ENCODE results near the gene PHC2.

Gene PHC2

DNA sequence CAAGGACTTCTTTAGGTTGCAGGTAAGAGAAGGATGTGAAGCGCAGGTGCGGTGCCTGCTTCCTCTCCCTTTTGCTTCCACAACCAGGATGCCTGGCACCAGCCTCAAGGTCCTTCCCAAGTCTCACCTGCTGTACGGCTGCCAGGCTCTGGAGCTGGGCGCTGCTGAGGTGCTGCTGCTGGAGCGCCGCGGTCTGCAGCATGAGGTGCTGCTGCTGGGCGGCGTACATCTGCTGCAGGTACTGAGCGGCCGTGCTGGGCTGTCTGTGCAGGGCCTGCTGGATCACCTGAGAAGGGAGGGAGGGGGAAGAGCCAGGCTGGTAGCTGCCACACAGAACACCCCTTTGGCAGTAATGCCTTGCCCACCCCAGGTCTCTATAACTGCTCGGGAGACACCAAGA, 58.7 kb downstream of the PHC2 start:
- no peak overlapping the region for H2AFZ ChIP-seq (ENCODE audit: low read length)
- no peak overlapping the region for H3K4me3 ChIP-seq (ENCODE audit: low read depth, low read length, poor library complexity, severe bottlenecking)
- H3K9me2 ChIP-seq (ENCODE audit: low read depth, low read length), result no peaks in the 10 kb centered on the region
- H3K36me3 ChIP-seq (ENCODE audit: insufficient read depth, low read length), result no peaks in the 10 kb centered on the region
- H3K79me2 ChIP-seq (ENCODE audit: insufficient read depth, low read length), result no peaks in the 10 kb centered on the region
- 0 out of 2 replicates have a peak, but pooled peaks cover 4% of the 10 kb centered on the region for H3K27me3 ChIP-seq (ENCODE audit: insufficient read depth, low read length)
- no peaks in the 10 kb centered on the region for H4K20me1 ChIP-seq (ENCODE audit: insufficient read depth, low read length)
- no peak overlapping the region for H3K9ac ChIP-seq (ENCODE audit: low read length)
- no peak for TF ChIP-seq CTCF (IDR thresholded peaks at IDR 0.05; ENCODE audit: low read length)
- no peak for TF ChIP-seq EZH2 (IDR thresholded peaks at IDR 0.05; ENCODE audit: borderline replicate concordance, low read length)
- no peaks in the 10 kb centered on the region for H3K4me1 ChIP-seq (ENCODE audit: insufficient read depth, low read length, severe bottlenecking)
- H3K9me3 ChIP-seq (ENCODE audit: low read length), result no peaks in the 10 kb centered on the region
- no peak overlapping the region for H3K27ac ChIP-seq (ENCODE audit: low read depth, low read length, poor library complexity, severe bottlenecking)
- H3K4me2 ChIP-seq (ENCODE audit: low read length), result no peak overlapping the region
- no peaks in the 10 kb centered on the region for H3F3A ChIP-seq (ENCODE audit: insufficient read depth, low read length)

GRCh38 chr1:33371334-33371733, 59.6 kb downstream of the PHC2 start:
- Histone ChIP-seq H3K9me3 (ENCODE audit: low read length) (no peaks in the 10 kb centered on the region), H3F3A (ENCODE audit: insufficient read depth, low read length) (no peaks in the 10 kb centered on the region), H3K36me3 (ENCODE audit: insufficient read depth, low read length) (no peaks in the 10 kb centered on the region), H3K79me2 (ENCODE audit: insufficient read depth, low read length) (no peaks in the 10 kb centered on the region), H3K9ac (ENCODE audit: low read length) (no peak overlapping the region), H3K4me1 (ENCODE audit: insufficient read depth, low read length, severe bottlenecking) (no peaks in the 10 kb centered on the region), H3K4me3 (ENCODE audit: low read depth, low read length, poor library complexity, severe bottlenecking) (no peak overlapping the region), H4K20me1 (ENCODE audit: insufficient read depth, low read length) (no peaks in the 10 kb centered on the region), H3K4me2 (ENCODE audit: low read length) (no peak overlapping the region), H3K27ac (ENCODE audit: low read depth, low read length, poor library complexity, severe bottlenecking) (no peak overlapping the region), H2AFZ (ENCODE audit: low read length) (no peak overlapping the region), H3K27me3 (ENCODE audit: insufficient read depth, low read length) (0 out of 2 replicates have a peak, but pooled peaks cover 4% of the 10 kb centered on the region), H3K9me2 (ENCODE audit: low read depth, low read length) (no peaks in the 10 kb centered on the region)
- TF ChIP-seq CTCF (IDR thresholded peaks at IDR 0.05; ENCODE audit: low read length) (no peak), EZH2 (IDR thresholded peaks at IDR 0.05; ENCODE audit: borderline replicate concordance, low read length) (no peak)

GRCh38 chr1:33370827-33371226, 60.1 kb downstream of the PHC2 start:
- TF ChIP-seq EZH2 (IDR thresholded peaks at IDR 0.05; ENCODE audit: borderline replicate concordance, low read length) (no peak), CTCF (IDR thresholded peaks at IDR 0.05; ENCODE audit: low read length) (no peak)
- Histone ChIP-seq H3K9ac (ENCODE audit: low read length) (no peak overlapping the region), H3K4me1 (ENCODE audit: insufficient read depth, low read length, severe bottlenecking) (no peaks in the 10 kb centered on the region)

More at GRCh38 chr1:33370827-33371226, 60.1 kb downstream of the PHC2 start:
- Histone ChIP-seq H3K9me2 (ENCODE audit: low read depth, low read length) (no peaks in the 10 kb centered on the region), H3K79me2 (ENCODE audit: insufficient read depth, low read length) (no peaks in the 10 kb centered on the region), H3K27me3 (ENCODE audit: insufficient read depth, low read length) (0 out of 2 replicates have a peak, but pooled peaks cover 4% of the 10 kb centered on the region), H3K4me2 (ENCODE audit: low read length) (no peak overlapping the region), H2AFZ (ENCODE audit: low read length) (no peak overlapping the region), H3K27ac (ENCODE audit: low read depth, low read length, poor library complexity, severe bottlenecking) (no peak overlapping the region), H3K4me3 (ENCODE audit: low read depth, low read length, poor library complexity, severe bottlenecking) (no peak overlapping the region), H3K36me3 (ENCODE audit: insufficient read depth, low read length) (no peaks in the 10 kb centered on the region), H4K20me1 (ENCODE audit: insufficient read depth, low read length) (no peaks in the 10 kb centered on the region), H3F3A (ENCODE audit: insufficient read depth, low read length) (no peaks in the 10 kb centered on the region), H3K9me3 (ENCODE audit: low read length) (no peaks in the 10 kb centered on the region)
